HG03196 (cell line): ENCODE measurements around the gene NR0B2.
A peak's percentile ranks its signal among the peaks of the same experiment; 100 is the strongest.
"Not testable (repeated sequence)": the region's sequence is repeated elsewhere in the genome, so short reads cannot be mapped to it uniquely, and the experiment has no call there.

Experiments used
- ATAC-seq: cut with Tn5 transposase; IDR thresholded peaks from one replicate; pipeline ENCODE4 v1.9.1; 2021; ENCODE audit not compliant: unreplicated experiment

Gene NR0B2

DNA sequence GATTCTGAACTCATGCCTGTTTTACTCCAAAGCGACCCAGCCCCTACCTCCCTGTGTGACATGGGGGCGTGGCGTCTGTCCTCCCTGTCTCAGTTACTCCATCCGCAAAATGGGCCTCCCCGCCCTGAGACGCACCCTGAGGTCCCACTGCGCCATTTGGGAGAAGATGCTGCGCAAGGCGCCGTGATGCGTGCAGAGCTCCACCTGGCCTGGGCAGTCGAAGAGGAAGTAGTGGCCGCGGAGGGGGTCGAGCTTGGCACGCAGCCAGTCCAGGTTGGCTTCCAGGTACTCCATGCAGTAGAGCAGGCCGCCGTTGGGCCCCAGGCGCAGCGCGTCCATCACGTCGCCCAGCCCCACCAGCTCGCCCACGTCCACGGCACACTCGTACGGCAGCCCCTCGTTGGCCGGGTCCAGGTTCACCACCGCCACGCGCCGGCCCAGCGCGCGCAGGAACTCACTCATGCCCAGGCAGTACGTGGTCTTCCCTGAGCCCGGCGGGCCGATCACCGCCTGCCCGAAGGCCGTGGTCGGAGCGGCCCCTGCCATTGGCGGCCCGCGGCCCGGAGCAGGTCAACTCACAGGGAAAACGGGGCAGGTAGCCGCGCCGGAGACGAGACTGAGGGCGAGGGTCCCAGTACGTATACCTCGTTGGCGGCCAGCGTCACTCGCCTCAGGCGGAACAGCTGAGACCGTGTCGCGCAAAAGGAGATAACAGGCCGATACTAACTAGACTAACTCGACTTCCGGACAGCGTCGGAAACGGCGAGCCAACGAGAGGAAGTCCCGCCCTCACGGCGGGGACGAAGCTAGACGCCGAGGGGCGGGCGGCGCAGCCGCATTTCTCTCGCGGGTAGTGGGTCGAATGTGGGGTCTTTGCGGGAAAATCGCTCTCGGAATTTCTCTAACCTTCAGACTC is 24.0 kb downstream of the NR0B2 start, which contains the start of gene GPN2:
TSS of gene GPN2 (minus strand) at position 733 of the 916 bp plus-strand sequence. CDS start at position 546, 187 bp downstream.
- peak; percentile 70 for ATAC-seq

DNA sequence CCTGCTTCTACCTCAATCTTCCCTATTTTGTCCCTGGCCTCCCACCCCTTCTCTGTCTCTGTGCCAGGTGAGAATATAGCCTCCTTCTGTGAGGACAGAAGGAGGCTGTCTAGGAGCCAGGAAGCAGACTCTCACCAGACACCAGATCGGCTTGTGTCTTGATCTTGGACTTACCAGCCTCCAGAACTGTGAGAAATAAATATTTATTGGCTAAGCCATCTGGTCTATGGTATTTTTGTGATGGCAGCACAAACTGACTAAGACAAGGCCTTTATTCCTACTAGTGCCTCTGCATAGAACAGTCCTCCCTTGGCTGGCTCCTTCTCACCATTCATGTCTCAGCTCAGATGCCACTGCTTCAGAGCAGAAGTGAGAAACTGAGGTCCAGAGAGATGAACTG is 25.5 kb downstream of the NR0B2 start:
- no peak for ATAC-seq

DNA sequence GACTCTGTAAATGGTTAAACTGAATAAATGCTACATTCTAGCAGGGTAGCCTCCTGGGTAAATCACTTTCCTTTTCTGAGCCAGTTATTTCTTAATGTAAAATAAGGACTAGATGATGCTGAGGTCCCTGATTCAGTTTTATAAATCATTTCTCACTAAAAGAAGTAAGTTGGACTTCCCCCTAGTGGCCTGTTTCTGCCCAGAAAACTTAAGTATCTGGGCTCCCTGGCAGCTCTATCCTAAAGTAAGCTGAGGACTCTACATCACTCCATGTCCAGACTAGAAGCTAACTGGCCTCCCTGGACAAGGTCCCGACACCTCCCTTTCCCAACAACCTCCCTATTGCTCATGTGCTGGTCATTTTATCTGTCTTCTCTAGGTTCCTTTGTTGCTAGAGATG is 26.6 kb downstream of the NR0B2 start:
- no peak for ATAC-seq

DNA sequence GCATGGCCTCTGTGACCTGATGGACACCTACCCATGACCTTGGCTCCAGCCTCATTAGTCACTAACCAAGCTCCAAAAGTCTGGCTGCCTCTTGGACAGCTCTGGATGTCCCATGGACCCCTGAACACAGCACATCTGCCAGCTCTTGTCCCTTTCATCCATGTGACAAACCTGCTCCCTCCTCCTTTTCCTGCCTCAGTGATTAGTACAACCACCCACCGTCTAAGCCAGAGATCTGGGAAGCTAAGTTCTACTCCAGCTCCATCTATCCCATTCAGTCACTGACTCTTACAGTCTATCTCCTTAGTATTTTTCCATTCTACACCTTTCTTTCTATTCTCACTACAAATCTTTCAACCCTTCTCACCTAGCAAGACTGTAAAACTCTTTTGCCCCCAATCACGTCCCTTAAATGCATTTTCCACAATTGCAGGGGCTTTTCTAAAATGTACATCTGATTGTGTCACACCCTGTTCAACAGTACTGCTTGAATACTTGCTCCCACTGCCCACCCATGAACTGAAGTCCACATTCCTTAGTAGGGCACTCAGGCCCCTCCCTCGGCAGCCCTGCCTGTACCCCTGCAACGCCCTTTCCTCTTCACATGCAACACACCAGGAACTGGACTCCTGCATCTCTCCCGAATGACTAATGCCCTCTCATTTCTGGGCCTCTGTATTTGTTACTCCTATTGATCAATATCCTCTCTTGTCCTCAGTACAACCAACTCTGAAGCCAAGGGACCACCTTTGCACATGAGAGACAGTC is 30.9 kb downstream of the NR0B2 start:
- ATAC-seq, result no peak

DNA sequence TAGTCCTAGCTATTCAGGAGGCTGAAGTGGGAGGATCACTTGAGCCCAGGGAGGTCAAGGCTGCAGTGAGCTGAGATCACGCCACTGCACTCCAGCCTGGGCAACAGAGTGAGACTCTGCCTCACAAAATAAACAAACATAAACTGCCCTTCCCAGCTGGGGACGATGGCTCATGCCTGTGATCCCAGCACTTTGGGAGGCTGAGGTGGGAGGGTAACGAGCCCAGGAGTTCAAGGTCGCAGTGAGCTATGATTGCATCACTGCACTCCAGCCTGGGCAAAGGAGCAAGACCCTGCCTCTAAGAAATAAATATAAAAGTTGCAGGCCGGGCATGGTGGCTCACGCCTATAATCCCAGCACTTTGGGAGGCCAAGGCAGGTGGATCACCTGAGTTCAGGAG is 32.2 kb downstream of the NR0B2 start:
- ATAC-seq, result not testable (repeated sequence)

DNA sequence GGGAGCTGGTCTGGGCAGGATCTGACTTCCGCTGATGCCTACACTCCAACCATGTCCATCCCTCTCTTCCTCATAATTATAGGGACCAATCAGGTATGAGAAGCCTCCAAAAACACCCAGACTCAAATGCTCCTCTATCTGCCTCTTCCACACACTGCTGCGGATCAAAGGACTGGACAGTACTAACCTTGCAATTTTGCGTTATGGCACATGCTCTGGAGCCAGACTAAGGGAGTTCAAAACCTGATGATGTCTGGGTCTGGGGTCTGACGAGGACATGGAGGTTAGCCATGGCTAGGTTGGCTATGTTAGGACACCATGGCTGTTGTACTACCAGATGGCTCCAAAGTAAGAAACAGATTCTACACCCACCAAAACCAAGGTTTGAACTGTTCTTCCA is 34.0 kb downstream of the NR0B2 start:
- ATAC-seq, result no peak

DNA sequence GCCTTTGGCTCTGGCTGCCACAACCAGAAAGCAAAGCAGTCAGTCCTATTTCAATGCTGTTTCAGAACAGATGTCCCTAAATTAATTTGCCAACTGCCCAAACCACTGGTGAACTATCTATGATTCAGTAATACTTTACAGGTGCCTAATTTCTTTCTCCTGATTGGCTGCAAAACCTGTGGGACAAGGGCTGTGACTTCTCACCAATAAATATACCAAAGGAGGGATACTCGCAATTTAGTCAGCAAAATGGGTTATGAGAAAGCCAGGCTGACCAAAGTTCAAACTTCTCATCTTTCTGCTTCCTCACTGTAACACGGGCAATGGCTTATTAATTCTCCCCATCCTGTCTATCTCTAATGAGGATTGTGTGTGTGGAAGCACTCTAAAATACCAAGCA is 36.4 kb downstream of the NR0B2 start:
- no peak for ATAC-seq

DNA sequence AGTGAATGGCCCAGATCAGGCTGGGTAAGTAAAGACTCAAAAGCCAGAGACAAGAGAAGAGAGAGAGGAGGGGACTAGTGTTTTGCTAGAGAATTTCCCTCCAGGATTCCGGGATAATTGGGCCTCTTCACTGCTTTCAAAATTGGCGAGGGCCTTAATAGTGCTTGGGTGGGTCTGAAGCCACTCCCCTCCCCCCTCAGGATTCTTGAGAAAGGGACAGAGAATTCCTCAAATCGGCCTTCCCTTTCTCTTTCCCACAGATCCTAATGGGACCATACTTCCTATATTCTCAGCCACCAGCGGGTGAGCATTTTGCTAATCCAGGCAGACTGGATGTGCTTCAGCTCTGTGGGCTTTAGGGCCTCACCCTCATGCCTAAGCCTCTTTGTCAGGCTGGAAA is 38.9 kb downstream of the NR0B2 start:
- no peak for ATAC-seq

DNA sequence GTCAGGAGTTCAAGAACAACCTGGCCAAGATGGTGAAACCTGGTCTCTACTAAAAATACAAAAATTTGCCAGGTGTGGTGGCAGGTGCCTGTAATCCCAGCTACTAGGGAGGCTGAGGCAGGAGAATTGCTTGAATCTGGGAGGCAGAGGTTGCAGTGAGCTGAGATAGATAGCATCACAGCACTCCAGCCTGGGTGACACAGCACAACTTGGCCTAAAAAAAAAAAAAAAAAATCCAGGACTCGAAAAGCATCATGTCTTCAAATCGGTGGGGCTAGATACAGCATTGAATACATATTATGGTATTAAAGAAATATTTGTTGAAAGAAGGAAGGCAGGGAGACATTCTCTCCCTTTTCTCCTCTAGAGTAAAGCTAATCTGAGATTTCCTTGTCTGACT is 40.7 kb downstream of the NR0B2 start:
- ATAC-seq, result not testable (repeated sequence)

DNA sequence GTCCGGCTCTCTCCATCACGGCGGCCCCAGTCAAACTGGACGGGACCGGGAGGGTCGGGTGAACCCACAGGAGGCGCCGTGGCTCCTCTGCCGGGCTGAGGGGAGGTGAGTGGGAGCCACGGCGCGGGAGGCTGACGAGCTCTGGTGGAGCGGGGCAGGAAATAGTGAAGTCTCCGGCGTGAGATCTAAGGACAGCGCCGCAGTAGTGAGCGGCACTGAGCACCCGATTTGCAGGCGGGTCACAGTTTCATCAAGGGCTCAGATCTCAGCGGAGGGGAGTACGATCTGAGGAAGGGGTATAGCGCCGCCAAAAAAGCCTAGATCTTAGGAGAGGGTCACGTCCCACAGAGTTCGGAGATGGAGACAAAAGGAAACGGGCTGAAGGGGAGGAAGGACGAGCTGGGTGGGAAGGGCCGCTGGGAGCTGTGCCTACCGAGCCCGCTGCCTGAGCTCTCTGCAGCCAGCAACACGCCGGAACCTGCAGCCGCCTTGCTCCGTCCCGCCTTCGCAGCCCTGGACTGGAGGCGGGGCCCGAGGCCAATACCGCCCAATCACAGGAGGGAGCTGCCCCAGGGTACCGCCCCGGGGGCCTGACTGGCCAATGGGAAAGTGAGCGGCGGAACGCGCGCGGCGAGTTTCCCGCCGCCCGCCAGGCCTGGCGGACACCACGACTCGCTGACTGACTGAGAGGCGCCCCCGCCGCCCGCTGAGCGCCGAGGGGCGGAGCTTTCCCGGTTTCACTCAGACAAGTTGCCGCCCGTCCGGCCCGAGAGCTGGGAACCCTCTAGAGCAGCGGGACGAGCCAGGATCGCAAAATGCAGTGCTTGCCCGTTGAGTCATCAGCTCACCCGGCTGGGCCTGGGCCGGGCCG is 48.9 kb downstream of the NR0B2 start:
- ATAC-seq, result peak; percentile 92

DNA sequence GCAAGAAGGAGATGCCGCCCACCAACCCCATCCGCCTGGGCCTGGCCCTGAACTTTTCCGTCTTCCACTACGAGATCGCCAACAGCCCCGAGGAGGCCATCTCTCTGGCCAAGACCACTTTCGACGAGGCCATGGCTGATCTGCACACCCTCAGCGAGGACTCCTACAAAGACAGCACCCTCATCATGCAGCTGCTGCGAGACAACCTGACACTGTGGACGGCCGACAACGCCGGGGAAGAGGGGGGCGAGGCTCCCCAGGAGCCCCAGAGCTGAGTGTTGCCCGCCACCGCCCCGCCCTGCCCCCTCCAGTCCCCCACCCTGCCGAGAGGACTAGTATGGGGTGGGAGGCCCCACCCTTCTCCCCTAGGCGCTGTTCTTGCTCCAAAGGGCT is 50.1 kb downstream of the NR0B2 start:
- ATAC-seq, result no peak

DNA sequence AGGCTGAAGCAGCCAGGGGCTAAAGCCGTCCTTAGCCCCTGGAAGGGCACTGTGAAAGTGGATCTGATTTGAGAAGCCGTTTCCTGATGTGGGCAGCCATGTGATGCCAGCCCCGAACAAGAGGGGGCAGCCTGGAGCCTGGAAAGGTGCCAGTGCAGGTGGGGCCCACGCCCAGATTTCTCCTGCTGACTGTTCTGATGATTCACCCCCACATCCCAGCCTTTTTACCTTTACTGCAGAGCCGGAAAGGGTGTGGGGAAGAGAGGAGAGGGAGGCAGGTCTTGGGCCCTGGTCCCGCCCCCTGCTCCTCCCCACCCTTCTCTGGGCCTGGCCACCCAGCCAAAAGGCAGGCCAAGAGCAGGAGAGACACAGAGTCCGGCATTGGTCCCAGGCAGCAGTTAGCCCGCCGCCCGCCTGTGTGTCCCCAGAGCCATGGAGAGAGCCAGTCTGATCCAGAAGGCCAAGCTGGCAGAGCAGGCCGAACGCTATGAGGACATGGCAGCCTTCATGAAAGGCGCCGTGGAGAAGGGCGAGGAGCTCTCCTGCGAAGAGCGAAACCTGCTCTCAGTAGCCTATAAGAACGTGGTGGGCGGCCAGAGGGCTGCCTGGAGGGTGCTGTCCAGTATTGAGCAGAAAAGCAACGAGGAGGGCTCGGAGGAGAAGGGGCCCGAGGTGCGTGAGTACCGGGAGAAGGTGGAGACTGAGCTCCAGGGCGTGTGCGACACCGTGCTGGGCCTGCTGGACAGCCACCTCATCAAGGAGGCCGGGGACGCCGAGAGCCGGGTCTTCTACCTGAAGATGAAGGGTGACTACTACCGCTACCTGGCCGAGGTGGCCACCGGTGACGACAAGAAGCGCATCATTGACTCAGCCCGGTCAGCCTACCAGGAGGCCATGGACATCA is 50.7 kb downstream of the NR0B2 start, which contains the start of gene SFN:
TSS of gene SFN (plus strand) at position 369 of the 904 bp plus-strand sequence. CDS start at position 433, 64 bp downstream.
- no peak for ATAC-seq

DNA sequence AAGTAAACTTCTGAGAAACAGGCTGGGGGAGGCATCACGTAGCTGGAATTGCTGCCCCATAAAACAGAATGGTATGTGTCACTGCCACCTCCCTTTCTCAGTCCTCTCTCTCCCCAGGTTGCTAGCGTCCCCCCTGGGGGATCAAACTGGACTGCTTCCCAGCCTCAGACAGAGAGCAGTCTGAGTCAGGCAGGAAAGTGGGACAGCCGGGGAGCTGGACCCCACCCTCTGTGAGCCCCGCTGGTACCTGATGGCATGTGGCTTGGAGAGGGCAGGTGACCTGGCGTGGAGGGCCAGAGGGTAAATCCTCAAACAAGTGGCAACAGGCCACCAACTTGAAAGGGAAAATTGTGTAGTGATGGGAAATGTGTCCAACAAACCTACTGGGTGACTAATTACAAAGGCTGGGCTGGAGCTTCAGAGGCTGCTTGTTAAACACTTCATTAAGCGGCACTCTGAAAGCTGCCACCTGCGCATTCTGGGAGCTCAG is 51.8 kb downstream of the NR0B2 start:
- ATAC-seq, result no peak
